GM21423 (cell line): Measurements from ENCODE around the gene PGAP3.
"Not testable (repeated sequence)": the region's sequence is repeated elsewhere in the genome, so short reads cannot be mapped to it uniquely, and the experiment has no call there.

ENCODE experiments used
- ATAC-seq: cut with Tn5 transposase; IDR thresholded peaks from one replicate; pipeline ENCODE4 v1.9.1; 2021; ENCODE audit warnings: mild to moderate bottlenecking, moderate library complexity; ENCODE audit not compliant: unreplicated experiment

PGAP3 gene

GRCh38 chr17:39715375-39716072, 27.7 kb upstream of the PGAP3 start:
- no peak for ATAC-seq

DNA sequence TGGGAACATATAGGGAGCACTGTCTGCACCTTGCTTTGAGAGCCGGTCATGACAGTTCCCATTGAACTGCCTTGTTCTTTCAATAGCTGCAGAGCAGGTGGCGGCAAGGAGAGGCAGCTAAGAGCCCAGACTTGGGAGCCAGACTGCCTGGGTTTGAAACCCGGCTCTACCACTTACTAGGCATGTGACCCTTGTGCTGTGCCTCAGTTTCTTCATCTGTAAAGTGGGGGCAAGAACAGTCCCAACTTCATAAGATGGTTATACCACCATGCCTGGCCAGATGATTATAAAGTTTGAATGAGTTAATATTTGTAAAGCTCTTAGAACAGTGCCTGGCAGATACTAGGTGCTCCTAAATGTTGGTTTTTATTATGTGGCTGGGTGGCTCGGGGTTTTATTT, 26.4 kb upstream of the PGAP3 start:
- ATAC-seq, result no peak

- no peak for ATAC-seq
Observed at GRCh38 chr17:39711851-39712250, 24.0 kb upstream of the PGAP3 start.

DNA sequence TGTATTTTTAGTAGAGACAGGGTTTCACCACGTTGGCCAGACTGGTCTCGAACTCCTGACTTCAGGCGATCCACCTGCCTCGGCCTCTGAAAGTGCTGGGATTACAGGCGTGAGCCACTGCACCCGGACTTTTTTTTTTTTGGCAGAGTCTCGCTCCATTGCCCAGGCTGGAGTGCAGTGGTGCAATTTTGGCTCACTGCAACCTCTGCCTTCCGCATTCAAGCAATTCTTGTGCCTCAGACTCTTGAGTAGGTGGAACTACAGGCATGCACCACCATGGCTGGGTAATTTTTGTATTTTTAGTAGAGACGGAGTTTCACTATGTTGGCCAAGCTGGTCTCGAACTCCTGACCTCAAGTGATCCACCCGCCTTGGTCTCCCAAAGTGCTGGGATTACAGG, 23.2 kb upstream of the PGAP3 start:
- ATAC-seq, result not testable (repeated sequence)

- no peak for ATAC-seq
Observed at GRCh38 chr17:39709998-39710964, 22.4 kb upstream of the PGAP3 start.

- no peak for ATAC-seq
Observed at GRCh38 chr17:39709319-39709997, 21.6 kb upstream of the PGAP3 start.

GRCh38 chr17:39706921-39707337, 19.1 kb upstream of the PGAP3 start:
- ATAC-seq, result no peak

- ATAC-seq, result no peak
Observed at GRCh38 chr17:39706383-39706782, 18.5 kb upstream of the PGAP3 start.

DNA sequence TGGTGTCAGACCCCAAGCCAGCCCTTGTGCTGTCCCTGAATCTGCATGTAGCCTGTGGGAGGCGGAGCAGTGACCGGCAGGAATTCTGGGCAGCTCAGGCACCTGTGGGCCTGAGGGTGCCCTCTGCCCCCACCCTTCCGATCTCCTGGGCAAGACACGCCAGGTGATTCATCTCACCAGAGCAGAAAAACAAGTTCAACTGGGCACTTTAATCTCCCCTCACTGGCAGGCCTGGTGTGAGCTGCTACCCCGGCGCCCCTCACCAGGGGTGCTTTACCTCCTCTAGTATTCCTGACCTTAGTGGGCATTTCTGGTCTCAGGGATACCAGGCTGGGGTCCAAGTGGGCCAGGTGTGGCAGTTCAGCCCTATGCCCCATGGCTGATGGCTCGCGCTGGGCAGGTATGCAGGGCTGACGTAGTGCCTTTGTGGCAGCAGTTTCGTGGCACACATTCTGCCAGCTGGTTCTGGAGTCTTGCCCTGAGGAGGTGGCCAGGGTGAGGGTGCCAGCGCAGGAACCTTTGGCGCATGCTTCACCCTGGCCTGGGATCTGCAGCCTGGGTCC, 18.0 kb upstream of the PGAP3 start:
- ATAC-seq, result no peak

DNA sequence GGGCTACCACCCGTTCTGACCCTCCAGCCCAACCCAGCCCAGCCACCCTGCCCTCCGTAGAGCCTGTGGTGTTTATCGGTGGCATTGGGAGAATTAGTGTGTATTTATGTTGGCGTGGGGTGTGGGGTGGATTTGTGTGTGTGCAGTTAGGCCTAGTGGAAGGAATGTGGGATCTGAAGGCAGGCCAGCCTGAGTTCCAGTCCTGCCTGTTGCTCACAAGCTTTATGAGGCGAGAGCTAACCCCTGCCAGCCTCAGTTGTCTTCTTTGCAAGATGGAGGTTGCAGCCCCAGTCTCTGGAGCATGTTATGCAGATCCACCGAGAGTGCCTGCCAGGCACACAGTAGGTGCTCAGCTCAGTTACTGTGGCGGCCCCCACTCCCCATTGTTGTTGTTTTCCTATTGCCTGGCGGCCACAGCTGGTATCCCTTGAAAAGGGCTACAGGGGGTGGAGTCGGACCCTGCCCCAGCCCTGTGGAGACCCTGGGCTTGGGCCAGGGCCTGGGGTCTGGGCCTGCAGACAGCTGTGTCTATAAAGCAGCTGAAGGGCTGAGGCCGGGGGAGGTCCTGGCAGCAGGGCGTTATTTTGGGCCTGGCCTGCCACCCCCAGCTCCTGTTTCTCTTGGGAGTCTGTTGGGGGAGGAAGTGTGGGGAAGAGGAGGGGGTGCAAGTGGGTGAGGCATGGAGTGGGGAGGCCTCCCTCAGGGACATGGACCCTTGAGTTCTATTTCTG, 17.1 kb upstream of the PGAP3 start:
- ATAC-seq, result no peak

DNA sequence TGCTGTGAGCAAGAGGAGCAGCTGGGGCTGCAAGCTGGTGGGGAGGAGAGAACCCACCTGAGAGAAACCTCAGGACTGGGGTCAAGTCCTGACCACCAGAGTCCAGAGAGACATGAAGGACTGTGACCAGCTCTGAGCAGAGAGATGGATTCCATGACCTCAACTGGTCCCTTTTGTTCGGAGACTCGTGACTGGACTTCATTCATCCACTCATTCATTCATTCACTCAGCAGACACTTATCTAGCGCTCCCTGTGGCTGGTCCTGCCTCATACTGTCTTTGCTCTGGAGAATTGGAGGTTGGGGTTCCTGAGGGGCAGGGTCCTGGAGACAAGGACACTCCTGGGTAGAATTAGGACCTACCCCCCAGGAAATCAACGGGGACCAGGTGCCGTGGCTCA, 16.1 kb upstream of the PGAP3 start:
- ATAC-seq, result no peak

- ATAC-seq, result no peak
Observed at GRCh38 chr17:39702901-39703893, 15.3 kb upstream of the PGAP3 start.

DNA sequence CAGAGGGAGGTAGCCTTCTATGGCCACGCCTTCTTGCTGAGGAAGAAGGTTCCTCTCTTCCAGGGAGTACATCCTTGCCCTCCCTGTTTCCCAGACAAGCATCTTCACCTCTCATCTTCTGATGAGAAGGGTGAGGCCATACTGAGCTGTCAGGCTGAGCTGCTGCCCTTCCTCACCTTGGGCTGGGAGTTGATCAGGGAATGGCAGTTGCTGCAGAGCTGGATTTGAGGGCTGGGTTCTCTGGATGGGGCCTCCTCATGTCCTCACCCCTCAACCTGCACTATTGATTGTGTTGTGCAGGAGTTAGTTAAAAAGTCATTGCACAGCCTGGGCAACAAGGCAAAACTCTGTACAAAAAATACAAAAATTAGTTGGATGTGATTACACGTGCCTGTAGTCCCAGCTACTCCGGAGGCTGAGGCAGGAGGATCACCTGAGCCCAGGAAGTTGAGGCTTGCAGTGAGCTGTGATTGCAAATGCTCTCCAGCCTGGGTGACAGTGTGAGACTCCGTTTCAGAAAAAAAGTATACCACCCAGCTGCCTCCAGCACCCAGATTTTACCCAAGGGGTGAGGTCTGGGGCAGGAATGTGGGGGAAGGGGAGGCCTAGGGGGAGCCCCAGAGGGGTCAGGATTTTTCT, 14.0 kb upstream of the PGAP3 start:
- ATAC-seq, result no peak

DNA sequence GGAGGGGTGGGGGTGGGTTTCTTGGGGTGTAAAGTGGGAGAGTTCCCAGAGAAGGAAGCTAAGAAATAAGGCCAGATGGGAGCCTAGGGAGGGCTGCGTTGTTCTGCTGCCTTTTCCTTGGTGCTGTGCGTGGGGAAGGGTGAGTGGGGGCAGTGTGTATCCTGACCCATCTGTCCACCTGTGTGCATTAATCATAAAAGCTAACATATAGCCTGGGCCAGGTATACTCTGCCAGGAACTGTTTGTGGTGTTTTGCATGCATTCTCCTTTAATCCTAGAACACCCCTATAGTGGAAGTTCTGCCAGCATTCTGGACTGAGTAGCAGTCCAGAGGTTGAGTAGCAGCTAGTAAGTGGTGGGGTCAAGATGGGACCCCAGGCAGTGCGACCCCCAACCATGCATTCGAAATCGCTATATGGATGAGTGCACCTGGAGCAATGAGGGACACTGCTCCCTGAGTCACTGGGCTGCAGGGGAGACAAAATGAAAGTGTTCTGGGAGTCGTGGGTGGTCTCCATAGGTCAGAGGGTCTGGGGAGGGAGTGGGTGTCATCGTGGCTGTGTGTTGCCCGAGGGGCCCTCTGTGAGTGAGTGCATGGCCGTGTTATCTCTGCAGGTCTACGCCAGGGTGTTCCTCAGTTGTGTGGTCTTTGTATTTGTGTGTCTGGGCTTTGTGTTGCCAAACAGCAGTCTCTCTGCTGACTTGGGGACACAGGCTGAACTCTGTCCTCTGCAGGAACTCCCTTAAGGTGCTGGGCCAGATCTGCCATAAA, 13.3 kb upstream of the PGAP3 start:
- no peak for ATAC-seq

DNA sequence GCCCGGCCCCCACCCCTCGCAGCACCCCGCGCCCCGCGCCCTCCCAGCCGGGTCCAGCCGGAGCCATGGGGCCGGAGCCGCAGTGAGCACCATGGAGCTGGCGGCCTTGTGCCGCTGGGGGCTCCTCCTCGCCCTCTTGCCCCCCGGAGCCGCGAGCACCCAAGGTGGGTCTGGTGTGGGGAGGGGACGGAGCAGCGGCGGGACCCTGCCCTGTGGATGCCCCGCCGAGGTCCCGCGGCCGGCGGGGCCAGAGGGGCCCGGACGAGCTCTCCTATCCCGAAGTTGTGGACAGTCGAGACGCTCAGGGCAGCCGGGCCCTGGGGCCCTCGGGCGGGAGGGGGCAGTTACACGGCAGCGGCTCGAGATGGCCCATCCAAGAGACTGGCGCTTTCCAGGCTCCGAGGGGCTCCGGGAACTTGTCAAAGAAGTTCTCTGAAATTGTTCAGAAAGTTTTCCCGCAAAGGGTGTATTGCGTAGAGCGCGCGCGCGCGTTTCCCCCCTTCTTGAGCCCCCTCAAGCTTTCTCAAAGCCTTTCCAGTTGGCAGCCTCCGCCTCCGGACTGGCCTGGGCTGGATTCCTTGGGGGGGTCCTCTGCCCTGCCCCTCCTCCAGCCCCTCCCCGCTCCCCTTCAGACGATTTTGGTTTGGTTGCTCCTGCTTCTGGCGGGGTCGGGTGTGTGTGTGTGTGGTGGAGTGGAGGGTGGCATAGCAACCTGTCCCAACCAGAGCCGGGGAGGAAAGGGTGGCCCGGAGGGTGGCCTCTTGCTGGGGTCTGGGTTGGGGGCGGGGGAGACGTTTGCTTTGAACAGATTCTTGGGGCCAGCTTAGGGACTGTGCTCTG, 12.5 kb upstream of the PGAP3 start:
- ATAC-seq, result no peak

- no peak for ATAC-seq
Observed at GRCh38 chr17:39699818-39700147, 11.9 kb upstream of the PGAP3 start, which contains the start of gene ERBB2. TSS of gene ERBB2 (plus strand) at chr17:39700064. CDS start at chr17:39700239, 175 bp downstream.

DNA sequence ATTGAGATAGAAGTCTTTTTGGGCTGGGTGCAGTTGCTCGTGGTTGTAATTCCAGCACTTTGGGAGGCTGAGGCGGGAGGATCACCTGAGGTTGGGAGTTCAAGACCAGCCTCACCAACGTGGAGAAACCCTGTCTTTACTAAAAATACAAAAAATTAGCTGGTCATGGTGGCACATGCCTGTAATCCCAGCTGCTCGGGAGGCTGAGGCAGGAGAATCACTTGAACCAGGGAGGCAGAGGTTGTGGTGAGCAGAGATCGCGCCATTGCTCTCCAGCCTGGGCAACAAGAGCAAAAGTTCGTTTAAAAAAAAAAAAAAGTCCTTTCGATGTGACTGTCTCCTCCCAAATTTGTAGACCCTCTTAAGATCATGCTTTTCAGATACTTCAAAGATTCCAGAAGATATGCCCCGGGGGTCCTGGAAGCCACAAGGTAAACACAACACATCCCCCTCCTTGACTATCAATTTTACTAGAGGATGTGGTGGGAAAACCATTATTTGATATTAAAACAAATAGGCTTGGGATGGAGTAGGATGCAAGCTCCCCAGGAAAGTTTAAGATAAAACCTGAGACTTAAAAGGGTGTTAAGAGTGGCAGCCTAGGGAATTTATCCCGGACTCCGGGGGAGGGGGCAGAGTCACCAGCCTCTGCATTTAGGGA, 11.4 kb upstream of the PGAP3 start:
- not testable (repeated sequence) for ATAC-seq
